AG04449 (cell line): ENCODE data around the gene EPC1.

ENCODE experiments used
- CTCF ChIA-PET: fragments of 350-600 bp; formaldehyde crosslinking; extraction: SDS; loops from one replicate; lab custom pipeline; 2021; ENCODE audit warnings: antibody characterized with exemption; lab: Yijun Ruan, JAX
- POLR2A ChIA-PET: fragments of 400-600, 350-600 bp; formaldehyde crosslinking; extraction: SDS; loops from one replicate; lab custom pipeline; 2020; ENCODE audit warnings: antibody characterized with exemption, inconsistent platforms; lab: Yijun Ruan, JAX
- DNase-seq: peaks from one replicate; pipeline ENCODE4 v3.0.0-alpha.2; 2010; ENCODE audit warnings: low read depth, low spot score
- H3K4me3 ChIP-seq: 2 replicates; pipeline ENCODE4 v1.5.1; 2011; ENCODE audit warnings: low read depth, mild to moderate bottlenecking, control low read depth, low read length
- CTCF ChIP-seq: IDR thresholded peaks from one replicate; pipeline ENCODE4 v1.5.1; 2011; ENCODE audit warnings: mild to moderate bottlenecking, moderate library complexity, low read length, control low read depth, inconsistent platforms; ENCODE audit not compliant: insufficient read depth; ENCODE audit errors: missing control alignments

EPC1 gene

GRCh38 chr10:32386623-32387260 lies 39.8 kb upstream of the EPC1 start:
- ChIA-PET POLR2A (interaction anchor here (0.6 kb wide), 1 partner anchor 31 kb away, joined by 5 read pairs; no protein-coding TSS in a partner anchor), CTCF (interaction anchor here (0.9 kb wide), 1 partner anchor 9 kb away, joined by 3 read pairs; no protein-coding TSS in a partner anchor)
- no peak overlapping the region for H3K4me3 ChIP-seq
- no peak for DNase-seq
- no peak for TF ChIP-seq CTCF

GRCh38 chr10:32384171-32384570 lies 37.2 kb upstream of the EPC1 start:
- no peak overlapping the region for H3K4me3 ChIP-seq
- CTCF ChIA-PET, result no interaction called here
- no peak for DNase-seq
- TF ChIP-seq CTCF, result no peak
- POLR2A ChIA-PET, result no interaction called here

DNA sequence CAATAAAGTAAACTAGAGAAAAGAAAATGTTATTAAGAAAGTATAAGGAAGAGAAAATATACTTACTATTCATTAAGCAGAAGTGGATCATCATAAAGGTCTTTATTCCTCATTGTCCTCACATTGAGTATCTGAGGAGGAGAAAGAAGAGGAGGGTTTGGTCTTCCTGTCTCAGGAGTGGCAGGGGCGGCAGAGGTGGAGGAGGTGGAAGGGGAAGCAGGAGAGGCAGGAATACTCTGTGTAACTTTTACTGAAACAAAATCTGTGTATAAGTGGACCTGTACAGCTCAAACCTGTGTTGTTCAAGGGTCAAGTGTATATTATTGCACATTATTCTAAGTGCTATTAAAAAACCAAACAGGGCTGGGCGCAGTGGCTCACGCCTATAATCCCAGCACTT lies 34.2 kb upstream of the EPC1 start:
- TF ChIP-seq CTCF, result no peak
- POLR2A ChIA-PET, result no interaction called here
- no peak overlapping the region for H3K4me3 ChIP-seq
- CTCF ChIA-PET, result no interaction called here
- no peak for DNase-seq

GRCh38 chr10:32379950-32380551 lies 33.1 kb upstream of the EPC1 start:
- no peak overlapping the region for H3K4me3 ChIP-seq
- TF ChIP-seq CTCF, result no peak
- DNase-seq, result no peak
- ChIA-PET POLR2A (no interaction called here), CTCF (interaction anchor here (3.9 kb wide), 1 partner anchor 12 kb away, joined by 28 read pairs; no protein-coding TSS in a partner anchor)

DNA sequence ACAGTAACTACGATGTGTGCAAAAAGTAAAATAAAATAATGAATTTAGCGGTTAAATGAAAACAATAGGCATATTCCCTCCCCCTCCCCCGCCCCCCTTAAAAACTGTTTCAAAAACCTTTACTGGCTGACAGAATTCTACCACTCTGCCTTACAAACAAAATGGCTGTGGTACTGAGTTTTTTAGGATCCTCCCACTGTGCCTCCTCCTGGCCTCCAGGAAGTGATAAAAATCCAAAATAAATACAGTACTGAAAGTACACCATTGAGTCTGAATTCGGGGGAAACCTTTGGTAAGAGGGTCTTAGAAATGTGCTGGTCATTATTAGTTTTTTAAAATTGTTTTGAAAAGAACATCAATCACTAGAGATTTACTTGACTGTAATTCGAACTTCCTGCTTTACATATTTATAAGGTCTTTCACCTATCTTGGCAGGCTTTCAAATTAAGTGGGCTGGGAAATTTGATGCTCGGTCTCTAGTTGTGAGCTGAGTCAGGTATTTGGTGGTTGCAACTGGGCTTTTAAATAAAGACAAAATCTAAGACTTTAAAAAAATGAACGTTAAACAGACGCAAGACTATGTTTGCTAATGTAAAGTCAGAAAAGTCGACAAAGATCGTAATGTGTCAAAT lies 32.5 kb upstream of the EPC1 start:
- POLR2A ChIA-PET, result no interaction called here
- no peak for DNase-seq
- CTCF ChIA-PET, result interaction anchor here (1.5 to 3.9 kb wide), 4 partner anchors 11 to 629 kb away, joined by 3 to 28 read pairs (median 5); no protein-coding TSS in a partner anchor
- peak overlapping the region; percentile 73 for H3K4me3 ChIP-seq
- no peak for TF ChIP-seq CTCF
